Measurements from ENCODE around the gene FUZ.

DNA sequence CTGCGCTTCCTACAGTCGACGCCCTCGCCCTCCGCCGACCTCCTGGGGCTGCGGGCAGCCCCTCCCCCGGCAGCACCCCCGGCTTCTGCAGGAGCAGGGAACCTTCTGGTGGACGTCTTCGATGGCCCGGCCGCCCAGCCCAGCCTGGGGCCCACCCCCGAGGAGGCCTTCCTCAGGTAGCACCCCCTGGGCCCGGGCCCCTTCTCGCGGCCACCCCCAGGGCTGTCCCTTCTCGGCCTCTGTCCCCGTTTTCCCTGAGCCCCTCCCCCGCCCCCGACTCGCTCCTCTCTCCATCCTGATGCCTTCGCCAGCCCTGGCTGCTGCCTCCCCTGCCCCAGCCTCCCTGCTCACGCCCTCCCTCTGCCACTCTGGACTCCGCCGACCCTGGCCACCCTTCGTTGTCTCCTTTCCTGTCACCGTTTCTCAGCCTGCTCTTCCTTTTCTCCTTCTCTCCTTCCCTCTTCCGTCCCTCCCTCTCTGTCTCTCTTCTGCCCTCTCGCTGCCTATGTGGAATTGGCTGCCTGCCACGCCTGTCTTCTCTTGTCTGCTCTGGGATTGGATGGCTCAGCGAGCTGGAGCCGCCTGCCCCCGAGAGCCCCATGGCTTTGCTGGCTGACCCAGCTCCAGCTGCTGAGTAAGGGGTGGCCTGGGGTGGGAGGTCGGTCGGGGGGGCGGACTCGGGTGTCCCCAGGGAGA, 11.0 kb downstream of the FUZ start:
- TF ChIP-seq CTCF (conservative IDR thresholded peaks at IDR 0.05; ENCODE audit: low read length) (no peak), EZH2phosphoT487 (IDR thresholded peaks at IDR 0.05; ENCODE audit: borderline replicate concordance) (no peak)

All from Loucy (cell line).